Measurements from ENCODE around the gene SPCS2.

SPCS2 gene

DNA sequence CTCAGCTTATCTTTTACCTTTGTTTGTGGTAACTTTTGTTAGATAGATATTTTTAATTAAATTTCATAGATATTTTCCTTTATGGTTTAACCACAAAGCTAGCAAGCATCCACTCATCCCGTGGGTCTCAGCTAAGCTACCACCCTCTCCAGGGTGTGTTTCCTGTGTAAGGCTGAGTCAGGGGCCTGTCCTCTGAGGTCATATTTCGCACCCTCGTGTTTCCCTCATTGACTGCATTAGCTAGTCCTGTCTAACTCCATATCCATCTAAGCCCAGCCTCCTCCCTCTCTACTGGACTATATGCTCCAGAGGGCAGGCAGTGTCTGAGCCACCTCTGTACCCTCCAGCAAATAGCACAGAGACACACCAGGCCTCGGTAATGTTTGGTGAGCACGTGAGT, 16.9 kb upstream of the SPCS2 start:
- DNase-seq (ENCODE audit: extremely low read depth, insufficient read length): no peak
- Histone ChIP-seq H3K4me3 (replicated peaks; ENCODE audit: low read depth, low read length) (no peak overlapping the region), H3K27me3 (replicated peaks; ENCODE audit: control insufficient read depth, insufficient read depth, low read length) (no peaks in the 10 kb centered on the region), H3K36me3 (ENCODE audit: control insufficient read depth, insufficient read depth, low read length) (peaks cover 3% of the 10 kb centered on the region; the same call in 1 of the 2 replicates)
- TF ChIP-seq, protein P1, sequence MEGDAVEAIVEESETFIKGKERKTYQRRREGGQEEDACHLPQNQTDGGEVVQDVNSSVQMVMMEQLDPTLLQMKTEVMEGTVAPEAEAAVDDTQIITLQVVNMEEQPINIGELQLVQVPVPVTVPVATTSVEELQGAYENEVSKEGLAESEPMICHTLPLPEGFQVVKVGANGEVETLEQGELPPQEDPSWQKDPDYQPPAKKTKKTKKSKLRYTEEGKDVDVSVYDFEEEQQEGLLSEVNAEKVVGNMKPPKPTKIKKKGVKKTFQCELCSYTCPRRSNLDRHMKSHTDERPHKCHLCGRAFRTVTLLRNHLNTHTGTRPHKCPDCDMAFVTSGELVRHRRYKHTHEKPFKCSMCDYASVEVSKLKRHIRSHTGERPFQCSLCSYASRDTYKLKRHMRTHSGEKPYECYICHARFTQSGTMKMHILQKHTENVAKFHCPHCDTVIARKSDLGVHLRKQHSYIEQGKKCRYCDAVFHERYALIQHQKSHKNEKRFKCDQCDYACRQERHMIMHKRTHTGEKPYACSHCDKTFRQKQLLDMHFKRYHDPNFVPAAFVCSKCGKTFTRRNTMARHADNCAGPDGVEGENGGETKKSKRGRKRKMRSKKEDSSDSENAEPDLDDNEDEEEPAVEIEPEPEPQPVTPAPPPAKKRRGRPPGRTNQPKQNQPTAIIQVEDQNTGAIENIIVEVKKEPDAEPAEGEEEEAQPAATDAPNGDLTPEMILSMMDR (IDR thresholded peaks at IDR 0.05; ENCODE audit: insufficient read depth, low read length, poor library complexity, severe bottlenecking): no peak

DNA sequence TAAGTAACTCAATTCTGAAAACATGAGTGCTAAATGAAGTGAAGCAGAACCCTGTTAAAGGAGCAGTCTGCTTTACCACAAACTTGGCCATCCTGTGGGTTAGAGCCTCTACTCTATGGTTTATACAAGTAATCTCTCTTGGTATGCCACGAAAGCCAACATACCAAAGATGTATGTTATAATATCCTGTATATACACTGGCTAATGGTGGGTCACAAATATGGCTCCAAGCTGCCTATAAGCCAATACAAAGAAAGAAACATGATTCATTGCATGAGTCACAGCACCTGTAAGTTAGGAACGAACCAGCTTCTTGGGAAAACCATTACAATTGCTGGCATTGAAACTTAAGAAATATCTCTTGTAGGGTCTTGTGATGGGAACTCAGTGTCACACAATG, 16.3 kb upstream of the SPCS2 start:
- DNase-seq (ENCODE audit: extremely low read depth, insufficient read length): no peak
- peaks cover 3% of the 10 kb centered on the region; the same call in 1 of the 2 replicates for H3K36me3 ChIP-seq (ENCODE audit: control insufficient read depth, insufficient read depth, low read length)
- TF ChIP-seq, protein P1 (IDR thresholded peaks at IDR 0.05; ENCODE audit: insufficient read depth, low read length, poor library complexity, severe bottlenecking): no peak
- H3K4me3 ChIP-seq (replicated peaks; ENCODE audit: low read depth, low read length): no peak overlapping the region
- H3K27me3 ChIP-seq (replicated peaks; ENCODE audit: control insufficient read depth, insufficient read depth, low read length): no peaks in the 10 kb centered on the region

DNA sequence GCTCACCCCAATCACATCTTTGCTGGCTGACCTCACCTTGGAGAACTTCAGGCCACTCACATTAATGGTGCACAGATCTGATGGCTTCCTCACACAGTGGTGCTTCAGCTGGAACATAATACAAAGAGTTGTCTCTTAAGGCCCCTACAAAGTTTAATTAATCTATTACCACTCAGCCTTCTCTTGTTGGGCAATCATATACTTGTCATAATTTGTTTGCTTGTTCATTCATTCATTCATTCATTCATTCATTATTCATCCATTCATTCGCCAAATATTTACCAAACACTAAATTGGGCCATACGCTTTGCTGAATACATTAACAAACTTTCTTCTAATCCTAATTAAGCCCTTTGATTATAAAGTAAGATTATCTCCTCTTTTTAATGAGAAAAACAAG, 15.3 kb upstream of the SPCS2 start:
- no peak for DNase-seq (ENCODE audit: extremely low read depth, insufficient read length)
- Histone ChIP-seq H3K4me3 (replicated peaks; ENCODE audit: low read depth, low read length) (no peak overlapping the region), H3K27me3 (replicated peaks; ENCODE audit: control insufficient read depth, insufficient read depth, low read length) (no peaks in the 10 kb centered on the region), H3K36me3 (ENCODE audit: control insufficient read depth, insufficient read depth, low read length) (peaks cover 3% of the 10 kb centered on the region; the same call in 1 of the 2 replicates)
- TF ChIP-seq, protein P1 (IDR thresholded peaks at IDR 0.05; ENCODE audit: insufficient read depth, low read length, poor library complexity, severe bottlenecking): no peak

DNA sequence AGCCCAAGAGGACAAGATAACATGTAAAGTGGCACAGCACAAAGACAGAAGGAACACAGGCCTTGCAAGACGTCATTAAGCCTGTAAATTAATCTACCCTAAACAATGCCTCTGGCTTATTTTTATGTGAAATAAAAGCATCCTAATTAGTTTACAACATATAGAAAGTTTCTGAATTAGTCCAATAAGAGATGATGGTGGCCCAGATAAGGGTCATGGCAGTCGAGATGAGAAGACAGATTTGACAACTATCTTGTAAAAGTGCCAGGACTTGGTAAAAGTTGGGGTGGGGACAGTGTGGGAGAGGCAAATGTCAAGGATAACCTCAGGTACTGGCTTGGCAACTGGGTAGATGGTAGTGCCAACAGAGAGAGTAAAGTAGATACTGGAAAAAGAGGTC, 13.8 kb upstream of the SPCS2 start:
- H3K27me3 ChIP-seq (replicated peaks; ENCODE audit: control insufficient read depth, insufficient read depth, low read length): no peaks in the 10 kb centered on the region
- TF ChIP-seq, protein P1 (IDR thresholded peaks at IDR 0.05; ENCODE audit: insufficient read depth, low read length, poor library complexity, severe bottlenecking): no peak
- H3K36me3 ChIP-seq (ENCODE audit: control insufficient read depth, insufficient read depth, low read length): peaks cover 3% of the 10 kb centered on the region; the same call in 1 of the 2 replicates
- no peak overlapping the region for H3K4me3 ChIP-seq (replicated peaks; ENCODE audit: low read depth, low read length)
- DNase-seq (ENCODE audit: extremely low read depth, insufficient read length): no peak

DNA sequence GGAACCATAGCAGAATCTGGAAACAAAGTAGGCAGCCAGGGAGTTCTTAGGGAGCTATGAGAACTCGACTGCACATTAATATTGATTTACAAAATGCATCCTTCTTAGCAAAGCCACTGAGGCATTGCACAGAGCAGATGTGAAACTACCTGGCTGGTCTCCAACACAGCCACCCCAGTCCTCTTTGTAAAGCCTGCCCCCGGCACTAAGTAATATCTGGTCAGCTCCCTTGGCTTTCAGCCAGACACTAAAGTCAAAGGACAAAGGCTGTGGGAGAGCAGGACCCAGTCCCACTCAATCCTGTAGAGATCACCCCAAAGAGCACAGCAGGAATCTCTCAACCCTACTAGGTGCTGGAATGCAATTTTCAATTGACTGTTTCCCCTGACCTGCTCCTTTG, 13.0 kb upstream of the SPCS2 start:
- TF ChIP-seq, protein P1 (IDR thresholded peaks at IDR 0.05; ENCODE audit: insufficient read depth, low read length, poor library complexity, severe bottlenecking): no peak
- H3K4me3 ChIP-seq (replicated peaks; ENCODE audit: low read depth, low read length): no peak overlapping the region
- peaks cover 7% of the 10 kb centered on the region for H3K36me3 ChIP-seq (ENCODE audit: control insufficient read depth, insufficient read depth, low read length)
- no peaks in the 10 kb centered on the region for H3K27me3 ChIP-seq (replicated peaks; ENCODE audit: control insufficient read depth, insufficient read depth, low read length)
- no peak for DNase-seq (ENCODE audit: extremely low read depth, insufficient read length)

DNA sequence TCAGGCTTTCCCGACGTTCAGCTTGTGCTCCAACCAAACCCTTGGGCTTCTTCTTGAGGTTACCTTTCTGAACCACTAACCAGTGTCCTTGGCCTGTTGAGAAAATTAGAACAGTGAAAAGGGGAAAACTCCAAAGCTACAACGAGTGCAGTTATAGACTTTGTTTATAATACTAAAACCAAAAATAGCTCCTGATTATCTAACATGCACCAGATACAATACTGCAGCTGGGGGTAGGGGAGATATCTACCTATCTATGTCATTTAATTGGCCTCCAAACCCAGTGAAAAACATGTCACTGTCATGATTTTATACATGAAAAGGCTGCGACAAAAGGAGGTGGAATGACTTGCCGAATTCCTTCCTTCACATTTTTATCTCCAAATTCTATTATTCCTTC, 12.1 kb upstream of the SPCS2 start:
- TF ChIP-seq, protein P1 (IDR thresholded peaks at IDR 0.05; ENCODE audit: insufficient read depth, low read length, poor library complexity, severe bottlenecking): no peak
- Histone ChIP-seq H3K27me3 (replicated peaks; ENCODE audit: control insufficient read depth, insufficient read depth, low read length) (no peaks in the 10 kb centered on the region), H3K36me3 (ENCODE audit: control insufficient read depth, insufficient read depth, low read length) (peaks cover 7% of the 10 kb centered on the region), H3K4me3 (replicated peaks; ENCODE audit: low read depth, low read length) (no peak overlapping the region)
- DNase-seq (ENCODE audit: extremely low read depth, insufficient read length): no peak
